Ovary (tissue), 10 donors: ENCODE measurements around the gene SKA2. TPM values are rescaled to one million over a fixed set of nuclear protein-coding genes. Genes with fewer than 3 reads are reported as not detected.
A peak's percentile ranks its signal among the peaks of the same experiment; 100 is the strongest.

Experiments
- DNase-seq, 5 donors: peaks; one replicate each; pipeline ENCODE4 v3.0.0-alpha.2; 2019 to 2020
- H3K27ac ChIP-seq, 2 donors: fragments of 200-600 bp; one replicate each; pipeline versions ENCODE4 v1.5.1 to v1.8.0; 2019 to 2022
- H3K27me3 ChIP-seq: fragments of 200-600 bp; one replicate; pipeline ENCODE4 v1.8.0; 2022
- H3K36me3 ChIP-seq: fragments of 200-600 bp; sonication (generic); one replicate; pipeline ENCODE4 v1.5.1; 2019
- H3K4me1 ChIP-seq: one replicate; pipeline ENCODE4 v1.8.1; 2013; ENCODE audit warnings: mild to moderate bottlenecking, moderate library complexity; ENCODE audit not compliant: insufficient read depth
- H3K4me3 ChIP-seq: fragments of 200-600 bp; sonication (generic); one replicate; pipeline ENCODE4 v1.5.1; 2017
- H3K9me3 ChIP-seq, 2 donors: fragments of 200-600 bp in 1 of 2; sonication (generic) in 1 of 2; one replicate each; pipeline versions ENCODE4 v1.5.1 to v1.8.1; 2013 to 2019; ENCODE audit warnings: mild to moderate bottlenecking in 1 of 2, moderate library complexity in 1 of 2
- CTCF ChIP-seq, 3 donors: fragments of 450-650 bp in 2 of 3; fragments of 200-600 bp in 1 of 3; IDR thresholded peaks; one replicate each; pipeline versions ENCODE4 v1.5.1 to v1.8.0; 2016 to 2022; ENCODE audit warnings: antibody characterized with exemption in 3 of 3, mild to moderate bottlenecking in 1 of 3
- EP300 ChIP-seq: sonication (generic); formaldehyde crosslinking; IDR thresholded peaks from one replicate; pipeline ENCODE4 v1.6.1; 2017; ENCODE audit warnings: antibody characterized with exemption
- POLR2A ChIP-seq: fragments of 450-650 bp; IDR thresholded peaks from one replicate; pipeline ENCODE4 v1.6.1; 2017; ENCODE audit warnings: antibody characterized with exemption, mild to moderate bottlenecking, moderate library complexity
- WGBS, 3 donors: extraction: QIAGEN DNeasy Blood & Tissue Kit in 1 of 3; methylation state at CpG; one replicate each; pipeline versions ENCODE4 v1.1.5 to v1.1.7; 2013 to 2017; 5-methylcytosine and 5-hydroxymethylcytosine counted together
- intact Hi-C, 4 donors: fragments of 100-400 bp; cut with DNase I; formaldehyde crosslinking; loops; one replicate each; pipeline versions ENCODE4 v1.11.0 to v1.15.1; 2022 to 2023
- long read RNA-seq, 3 donors: library from polyadenylated mRNA in 2 of 3; unstranded in 2 of 3; transcript quantifications; one replicate each; pipeline ENCODE4 v2.0.0 and lab custom pipeline, GENCODE V29; 2021 to 2026
- polyA plus RNA-seq, 2 donors: library from polyadenylated mRNA; stranded (reverse); fragments of 200-250 nt in 1 of 2; fragments of 350-450 nt in 1 of 2; fragmentation: Illumina TruSeq in 1 of 2; extraction: RNeasy Lipid Tissue Mini Kit (QIAGEN cat#74804) in 1 of 2; gene quantifications; one replicate each; pipeline ENCODE4 v1.2.3, GENCODE V29; 2013 to 2014
- total RNA-seq, 7 donors: library from RNA; depleted of rRNA in 2 of 7; stranded (reverse); fragments of >200 nt in 2 of 7; fragmentation: NEBNext Ultra II Directional in 3 of 7; extraction: Animal tissue kit (Norgen Biotek cat#: 25700) in 3 of 7; gene quantifications; one replicate each; pipeline versions ENCODE4 v1.1.0 to v1.2.4, GENCODE V29; 2016 to 2023
- donor health status: DM: no; HTN: no; CAD: no; lungs with moderate emphysema.
- donor health status: DM: no; HTN: no; CAD: no.
- donor health status: Bipolar disorder and iron deficiency.
- donor health status: DM: yes; HTN: yes; CAD: no.
- donor health status: DM: no; HTN: no; CAD: no.
- donor health status: DM: yes; HTN: yes; CAD: no.

Gene SKA2
- total RNA-seq (10 to 100 TPM; 15.1 to 41.0 (median 25.5) TPM), polyA plus RNA-seq (10 to 100 TPM; 21.0 to 50.0 TPM)
- long read RNA-seq, donor 1, transcript SKA2-206 (3 exons, 595 nt): minor isoform, 6 of 32 reads
- long read RNA-seq, donor 1, transcript SKA2-201 (4 exons, 2,798 nt): major isoform, 16 of 32 reads
- long read RNA-seq, donor 1, partial matches to known transcripts: 2 of 32 reads
- long read RNA-seq, donor 1, other reads (novel, unspliced or antisense): 5 of 32 reads
- long read RNA-seq, donor 2, transcript SKA2-201 (4 exons, 2,798 nt): major isoform, 17 of 26 reads
- long read RNA-seq, donor 2, transcript SKA2-206 (3 exons, 595 nt): minor isoform, 6 of 26 reads
- long read RNA-seq, donor 2, partial matches to known transcripts: 0 of 26 reads
- long read RNA-seq, donor 2, other reads (novel, unspliced or antisense): 0 of 26 reads
- long read RNA-seq, donor 3, transcript SKA2-201 (4 exons, 2,798 nt): major isoform, 14 of 24 reads
- long read RNA-seq, donor 3, partial matches to known transcripts: 1 of 24 reads
- long read RNA-seq, donor 3, other reads (novel, unspliced or antisense): 3 of 24 reads

GRCh38 chr17:59154721-59155438, at the start of gene SKA2:
Gene SKA2 (minus strand): TSS chr17:59155186. CDS start chr17:59155163, 23 bp downstream.
- 0% methylated on average over 39 of the region's 39 CpGs for WGBS, 3 donors
- intact Hi-C loops: loop anchor here in 1 of 4 donors (5.0 kb wide), 1 partner anchor 48 kb away; the partner anchor contains the start of gene TRIM37

GRCh38 chr17:59202320-59202719, 47.3 kb upstream of the SKA2 start:
- Histone ChIP-seq H3K9me3 (no peaks in the 10 kb centered on the region), H3K36me3 (no peaks in the 10 kb centered on the region), H3K27ac (no peak overlapping the region), H3K27me3 (no peaks in the 10 kb centered on the region), H3K4me1 (no peaks in the 10 kb centered on the region), H3K4me3 (no peak overlapping the region)
- 93 to 100% (median 98%) methylated on average over 1 of the region's 1 CpG for WGBS, 3 donors
- no peak for DNase-seq
- no peak for TF ChIP-seq POLR2A
- no peak for TF ChIP-seq CTCF (IDR thresholded peaks at IDR 0.05)
- TF ChIP-seq EP300: no peak
- intact Hi-C loops: no loop called here

More at GRCh38 chr17:59154721-59155438, at the start of gene SKA2:
- H3K9me3 ChIP-seq: no peaks in the 10 kb centered on the region
- H3K27me3 ChIP-seq: no peaks in the 10 kb centered on the region
- DNase-seq: peak; percentile 94 to 96 (median 95)
- peak within 1 kb of the TSS; percentile 53 for H3K4me3 ChIP-seq
- TF ChIP-seq EP300 (no peak), POLR2A (peak; percentile 24)
- H3K27ac ChIP-seq: peak within 1 kb of the TSS; percentile 26 to 77
- H3K4me1 ChIP-seq: no peaks in the 10 kb centered on the region
- no peaks in the 10 kb centered on the region for H3K36me3 ChIP-seq

GRCh38 chr17:59199398-59199797, 44.4 kb upstream of the SKA2 start:
- no peak for TF ChIP-seq CTCF (IDR thresholded peaks at IDR 0.05)
- no peak for TF ChIP-seq EP300
- TF ChIP-seq POLR2A: no peak
- Histone ChIP-seq H3K36me3 (no peaks in the 10 kb centered on the region), H3K4me1 (no peaks in the 10 kb centered on the region), H3K9me3 (no peaks in the 10 kb centered on the region), H3K27me3 (no peaks in the 10 kb centered on the region), H3K4me3 (no peak overlapping the region), H3K27ac (no peak overlapping the region)
- WGBS, 3 donors: 91 to 96% (median 92%) methylated on average over 4 of the region's 4 CpGs
- intact Hi-C loops: no loop called here
- DNase-seq: no peak

GRCh38 chr17:59193336-59193862, 38.4 kb upstream of the SKA2 start:
- no peaks in the 10 kb centered on the region for H3K27me3 ChIP-seq
- intact Hi-C loops: no loop called here
- H3K27ac ChIP-seq: no peak overlapping the region
- no peak for DNase-seq
- no peaks in the 10 kb centered on the region for H3K36me3 ChIP-seq
- H3K4me3 ChIP-seq: no peak overlapping the region
- no peaks in the 10 kb centered on the region for H3K4me1 ChIP-seq
- WGBS, 3 donors: 90 to 96% (median 91%) methylated on average over 3 of the region's 3 CpGs
- TF ChIP-seq POLR2A (no peak), CTCF (IDR thresholded peaks at IDR 0.05) (no peak), EP300 (no peak)
- H3K9me3 ChIP-seq: no peaks in the 10 kb centered on the region
